Endothelial cell (in vitro differentiated cells): ENCODE measurements around the gene TUBE1. TPM values are rescaled to one million over a fixed set of nuclear protein-coding genes. Genes with fewer than 3 reads are reported as not detected.

ENCODE experiments used
- DNase-seq: peaks from one replicate; pipeline ENCODE4 v3.0.0; 2021; ENCODE audit warnings: low spot score
- H3K27ac Mint-ChIP-seq: one replicate; pipeline ENCODE4 v1.8.0; 2021; ENCODE audit warnings: mixed read lengths, inconsistent platforms; ENCODE audit not compliant: unreplicated experiment
- H3K27me3 Mint-ChIP-seq: one replicate; pipeline ENCODE4 v1.8.0; 2021; ENCODE audit warnings: mild to moderate bottlenecking, moderate library complexity, mixed read lengths, inconsistent platforms; ENCODE audit not compliant: unreplicated experiment
- H3K36me3 Mint-ChIP-seq: one replicate; pipeline ENCODE4 v1.8.0; 2021; ENCODE audit warnings: mild to moderate bottlenecking, low read depth, mixed read lengths, inconsistent platforms; ENCODE audit not compliant: unreplicated experiment
- H3K4me1 Mint-ChIP-seq: one replicate; pipeline ENCODE4 v1.8.0; 2021; ENCODE audit warnings: mild to moderate bottlenecking, mixed read lengths, inconsistent platforms; ENCODE audit not compliant: unreplicated experiment
- H3K4me3 Mint-ChIP-seq: one replicate; pipeline ENCODE4 v1.8.0; 2021; ENCODE audit warnings: mild to moderate bottlenecking, mixed read lengths, inconsistent platforms; ENCODE audit not compliant: unreplicated experiment
- H3K9me3 Mint-ChIP-seq: one replicate; pipeline ENCODE4 v1.8.0; 2021; ENCODE audit warnings: mixed read lengths, inconsistent platforms; ENCODE audit not compliant: unreplicated experiment
- total RNA-seq: library from RNA; stranded (reverse); fragmentation: NEBNext Ultra II Directional; extraction: Animal tissue kit (Norgen Biotek cat#: 25700); gene quantifications from one replicate; pipeline ENCODE4 v1.2.1, GENCODE V29; 2021; ENCODE audit not compliant: unreplicated experiment
- TF ChIP-seq, protein P1 (sequence below): fragments of 200-600 bp; sonication (generic); IDR thresholded peaks from one replicate; pipeline ENCODE4 v1.5.0; 2021; ENCODE audit warnings: antibody characterized with exemption; ENCODE audit not compliant: unreplicated experiment

Gene TUBE1
- total RNA-seq, 1 donor from 2014 or later = 13.7 TPM

DNA sequence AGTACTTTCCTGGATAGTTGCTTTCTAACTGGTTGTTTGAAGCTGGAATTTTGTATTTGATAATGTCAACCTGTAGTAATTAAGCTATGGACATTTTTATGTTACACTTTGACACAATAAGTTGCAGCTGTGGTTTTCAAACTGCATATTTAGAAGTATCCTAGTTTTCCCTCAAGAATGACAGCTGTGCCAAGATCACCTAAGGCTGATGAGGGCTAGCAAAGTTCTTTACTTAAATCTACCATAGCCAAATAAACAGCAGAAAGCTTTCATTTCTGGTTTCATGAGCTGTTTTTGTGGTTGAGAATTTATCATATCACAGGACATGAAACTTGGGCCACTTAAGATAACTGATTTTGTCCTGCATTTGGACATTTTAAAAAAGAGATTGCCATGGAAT lies 30.8 kb upstream of the TUBE1 start:
- H3K4me3 Mint-ChIP-seq = no peak overlapping the region
- peaks cover 5% of the 10 kb centered on the region for H3K4me1 Mint-ChIP-seq
- no peak for DNase-seq
- no peaks in the 10 kb centered on the region for H3K9me3 Mint-ChIP-seq
- H3K27me3 Mint-ChIP-seq = no peaks in the 10 kb centered on the region
- TF ChIP-seq, protein P1, sequence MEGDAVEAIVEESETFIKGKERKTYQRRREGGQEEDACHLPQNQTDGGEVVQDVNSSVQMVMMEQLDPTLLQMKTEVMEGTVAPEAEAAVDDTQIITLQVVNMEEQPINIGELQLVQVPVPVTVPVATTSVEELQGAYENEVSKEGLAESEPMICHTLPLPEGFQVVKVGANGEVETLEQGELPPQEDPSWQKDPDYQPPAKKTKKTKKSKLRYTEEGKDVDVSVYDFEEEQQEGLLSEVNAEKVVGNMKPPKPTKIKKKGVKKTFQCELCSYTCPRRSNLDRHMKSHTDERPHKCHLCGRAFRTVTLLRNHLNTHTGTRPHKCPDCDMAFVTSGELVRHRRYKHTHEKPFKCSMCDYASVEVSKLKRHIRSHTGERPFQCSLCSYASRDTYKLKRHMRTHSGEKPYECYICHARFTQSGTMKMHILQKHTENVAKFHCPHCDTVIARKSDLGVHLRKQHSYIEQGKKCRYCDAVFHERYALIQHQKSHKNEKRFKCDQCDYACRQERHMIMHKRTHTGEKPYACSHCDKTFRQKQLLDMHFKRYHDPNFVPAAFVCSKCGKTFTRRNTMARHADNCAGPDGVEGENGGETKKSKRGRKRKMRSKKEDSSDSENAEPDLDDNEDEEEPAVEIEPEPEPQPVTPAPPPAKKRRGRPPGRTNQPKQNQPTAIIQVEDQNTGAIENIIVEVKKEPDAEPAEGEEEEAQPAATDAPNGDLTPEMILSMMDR = no peak
- no peak overlapping the region for H3K27ac Mint-ChIP-seq
- H3K36me3 Mint-ChIP-seq = no peaks in the 10 kb centered on the region

DNA sequence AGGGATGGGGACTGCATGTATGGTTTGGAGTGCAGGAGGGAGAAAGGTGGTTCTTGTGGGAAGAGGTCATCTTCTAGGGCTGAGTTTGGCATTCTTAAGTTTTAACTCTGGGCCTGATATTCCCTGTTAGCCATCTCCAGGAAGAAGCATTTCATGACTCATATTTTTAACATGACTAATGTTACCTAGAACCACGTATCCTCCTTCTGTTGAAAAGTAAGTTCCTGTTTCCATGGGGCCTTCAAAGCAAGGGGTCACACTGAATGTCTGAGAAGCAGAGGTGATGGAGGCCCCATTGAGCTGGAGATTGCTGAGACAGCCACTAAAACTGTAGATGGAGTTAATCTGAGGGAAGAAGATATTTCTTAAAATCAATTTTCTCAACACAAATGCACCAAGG lies 30.3 kb upstream of the TUBE1 start:
- Mint-ChIP-seq H3K9me3 (no peaks in the 10 kb centered on the region), H3K4me3 (no peak overlapping the region), H3K27me3 (no peaks in the 10 kb centered on the region), H3K36me3 (no peaks in the 10 kb centered on the region), H3K4me1 (peaks cover 2% of the 10 kb centered on the region), H3K27ac (peak overlapping the region; percentile 5)
- DNase-seq = no peak
- TF ChIP-seq, protein P1 = no peak

GRCh38 chr6:112116221-112116620 lies 28.9 kb upstream of the TUBE1 start:
- Mint-ChIP-seq H3K9me3 (no peaks in the 10 kb centered on the region), H3K27me3 (peaks cover 3% of the 10 kb centered on the region), H3K27ac (no peak overlapping the region), H3K4me3 (no peak overlapping the region), H3K36me3 (no peaks in the 10 kb centered on the region), H3K4me1 (peaks cover 2% of the 10 kb centered on the region)
- DNase-seq = no peak
- TF ChIP-seq, protein P1 = no peak

- Mint-ChIP-seq H3K4me3 (no peak overlapping the region), H3K4me1 (peaks cover 2% of the 10 kb centered on the region), H3K27me3 (peaks cover 3% of the 10 kb centered on the region), H3K9me3 (no peaks in the 10 kb centered on the region), H3K36me3 (no peaks in the 10 kb centered on the region), H3K27ac (no peak overlapping the region)
- no peak for DNase-seq
- TF ChIP-seq, protein P1 = no peak
These were observed 27.4 kb upstream of the TUBE1 start for GRCh38 chr6:112114577-112115223.

DNA sequence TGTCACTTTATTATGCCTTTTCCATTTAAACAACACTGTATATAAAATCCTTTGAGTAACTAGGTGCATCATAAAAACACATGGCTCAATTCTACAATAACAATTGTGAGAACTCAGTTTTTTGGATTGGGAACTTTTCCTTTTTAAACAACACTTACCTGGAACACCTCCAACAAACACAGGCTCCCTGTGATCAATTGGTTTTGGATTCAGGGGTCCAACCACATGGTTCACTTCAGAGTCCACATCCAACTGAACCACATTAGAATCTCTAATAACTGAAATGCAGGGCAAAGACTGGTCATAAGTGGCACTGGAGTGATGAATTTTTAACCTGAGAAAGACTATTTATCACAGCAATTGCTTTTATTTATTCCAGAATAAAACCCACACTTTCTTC lies 26.6 kb upstream of the TUBE1 start:
- no peak for DNase-seq
- no peak overlapping the region for H3K27ac Mint-ChIP-seq
- TF ChIP-seq, protein P1 = no peak
- peaks cover 3% of the 10 kb centered on the region for H3K27me3 Mint-ChIP-seq
- no peak overlapping the region for H3K4me3 Mint-ChIP-seq
- H3K36me3 Mint-ChIP-seq = no peaks in the 10 kb centered on the region
- peaks cover 2% of the 10 kb centered on the region for H3K4me1 Mint-ChIP-seq
- no peaks in the 10 kb centered on the region for H3K9me3 Mint-ChIP-seq
